GM20000 (cell line): ENCODE data around the gene KDM5B.

Source experiments
- DNase-seq: peaks from one replicate; pipeline ENCODE4 v3.0.0; 2012; ENCODE audit warnings: low spot score
- TF ChIP-seq, protein P1 (sequence below): IDR thresholded peaks from 2 replicates; pipeline ENCODE4 v1.5.1; 2012; ENCODE audit warnings: mild to moderate bottlenecking, control low read depth; ENCODE audit errors: extremely low read depth, missing control alignments

The KDM5B gene

GRCh38 chr1:202805886-202806844 lies 2.1 kb downstream of the KDM5B start:
- DNase-seq, result peak; percentile 44
- TF ChIP-seq, protein P1, sequence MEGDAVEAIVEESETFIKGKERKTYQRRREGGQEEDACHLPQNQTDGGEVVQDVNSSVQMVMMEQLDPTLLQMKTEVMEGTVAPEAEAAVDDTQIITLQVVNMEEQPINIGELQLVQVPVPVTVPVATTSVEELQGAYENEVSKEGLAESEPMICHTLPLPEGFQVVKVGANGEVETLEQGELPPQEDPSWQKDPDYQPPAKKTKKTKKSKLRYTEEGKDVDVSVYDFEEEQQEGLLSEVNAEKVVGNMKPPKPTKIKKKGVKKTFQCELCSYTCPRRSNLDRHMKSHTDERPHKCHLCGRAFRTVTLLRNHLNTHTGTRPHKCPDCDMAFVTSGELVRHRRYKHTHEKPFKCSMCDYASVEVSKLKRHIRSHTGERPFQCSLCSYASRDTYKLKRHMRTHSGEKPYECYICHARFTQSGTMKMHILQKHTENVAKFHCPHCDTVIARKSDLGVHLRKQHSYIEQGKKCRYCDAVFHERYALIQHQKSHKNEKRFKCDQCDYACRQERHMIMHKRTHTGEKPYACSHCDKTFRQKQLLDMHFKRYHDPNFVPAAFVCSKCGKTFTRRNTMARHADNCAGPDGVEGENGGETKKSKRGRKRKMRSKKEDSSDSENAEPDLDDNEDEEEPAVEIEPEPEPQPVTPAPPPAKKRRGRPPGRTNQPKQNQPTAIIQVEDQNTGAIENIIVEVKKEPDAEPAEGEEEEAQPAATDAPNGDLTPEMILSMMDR, result no peak

GRCh38 chr1:202804126-202804525 lies 4.1 kb downstream of the KDM5B start:
- TF ChIP-seq, protein P1, result no peak
- no peak for DNase-seq

- DNase-seq, result no peak
- TF ChIP-seq, protein P1, result no peak
Observed at GRCh38 chr1:202802998-202803932, 5.0 kb downstream of the KDM5B start.

- TF ChIP-seq, protein P1, result no peak
- DNase-seq, result no peak
Observed at GRCh38 chr1:202802034-202802433, 6.2 kb downstream of the KDM5B start.

GRCh38 chr1:202801175-202801574 lies 7.0 kb downstream of the KDM5B start:
- TF ChIP-seq, protein P1, result no peak

GRCh38 chr1:202800742-202801141 lies 7.5 kb downstream of the KDM5B start:
- TF ChIP-seq, protein P1, result no peak
- no peak for DNase-seq

More at GRCh38 chr1:202801175-202801574, 7.0 kb downstream of the KDM5B start:
- no peak for DNase-seq
